Esophagus mucosa (tissue), 1 donor: ENCODE results near the gene EIF1AY. TPM values are rescaled to one million over a fixed set of nuclear protein-coding genes. Genes with fewer than 3 reads are reported as not detected.
"Not testable (repeated sequence)": the region's sequence is repeated elsewhere in the genome, so short reads cannot be mapped to it uniquely, and the experiment has no call there.

Source experiments
- ATAC-seq: fragments of 200-7000 bp; cut with Tn5 transposase; one replicate; pipeline ENCODE4 v1.9.1; 2020
- total RNA-seq: library from RNA; stranded (reverse); gene quantifications from one replicate; pipeline ENCODE4 v1.2.4, GENCODE V29; 2023
- donor health status: DM: yes; HTN: yes; CAD: no.

EIF1AY gene, protein sequence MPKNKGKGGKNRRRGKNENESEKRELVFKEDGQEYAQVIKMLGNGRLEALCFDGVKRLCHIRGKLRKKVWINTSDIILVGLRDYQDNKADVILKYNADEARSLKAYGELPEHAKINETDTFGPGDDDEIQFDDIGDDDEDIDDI
- total RNA-seq: not detected

DNA sequence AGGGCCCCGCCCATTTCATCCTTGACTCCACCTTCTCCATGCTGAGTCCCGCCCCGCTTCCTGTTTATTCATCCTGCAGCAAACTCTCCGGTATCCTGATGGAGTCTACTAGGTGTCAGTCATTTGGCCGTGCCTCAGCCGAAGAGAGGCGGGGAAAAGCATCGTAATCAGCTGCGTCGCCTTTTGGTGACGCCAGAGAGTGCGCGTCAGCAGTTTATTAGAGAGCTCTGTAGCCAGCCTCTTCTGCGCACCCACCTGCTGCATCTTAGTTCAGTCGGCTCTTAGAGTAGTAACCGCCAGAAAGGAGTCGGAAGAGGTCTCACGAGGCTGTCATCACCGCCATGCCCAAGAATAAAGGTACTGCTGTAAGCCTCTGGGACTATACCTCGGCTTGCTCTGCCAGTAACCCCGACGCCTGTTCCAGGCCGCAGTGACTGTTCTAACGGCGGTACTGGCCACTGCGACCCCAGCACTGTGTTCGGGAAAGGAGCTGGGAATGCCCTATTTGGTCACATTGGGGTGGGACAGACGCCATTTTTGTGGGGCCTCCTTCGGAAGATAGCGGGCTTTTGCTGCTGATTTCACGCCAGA lies at the start of gene EIF1AY:
Gene EIF1AY, plus strand, starts transcription at position 246 of the 591 bp plus-strand sequence. Its CDS starts 96 bp downstream, at position 342.
- no peak for ATAC-seq

DNA sequence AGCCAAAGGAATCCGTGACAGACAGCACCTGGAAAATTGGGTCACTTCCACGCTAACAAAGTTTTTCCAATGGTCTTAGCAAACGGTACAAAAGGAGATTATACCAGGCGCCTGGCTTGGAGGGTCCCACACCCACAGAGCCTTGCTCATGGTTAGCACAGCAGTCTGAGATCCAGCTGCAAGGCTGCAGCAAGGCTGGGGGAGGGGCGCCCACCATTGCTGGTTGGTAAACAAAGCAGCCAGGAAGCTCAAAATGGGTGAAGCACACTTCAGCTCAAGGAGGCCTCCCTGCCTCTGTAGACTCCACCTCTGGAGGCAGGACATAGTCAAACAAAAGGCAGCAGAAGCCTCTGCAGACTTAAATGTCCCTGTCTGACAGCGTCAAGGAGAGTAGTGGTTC lies 47.1 kb upstream of the EIF1AY start:
- no peak for ATAC-seq

DNA sequence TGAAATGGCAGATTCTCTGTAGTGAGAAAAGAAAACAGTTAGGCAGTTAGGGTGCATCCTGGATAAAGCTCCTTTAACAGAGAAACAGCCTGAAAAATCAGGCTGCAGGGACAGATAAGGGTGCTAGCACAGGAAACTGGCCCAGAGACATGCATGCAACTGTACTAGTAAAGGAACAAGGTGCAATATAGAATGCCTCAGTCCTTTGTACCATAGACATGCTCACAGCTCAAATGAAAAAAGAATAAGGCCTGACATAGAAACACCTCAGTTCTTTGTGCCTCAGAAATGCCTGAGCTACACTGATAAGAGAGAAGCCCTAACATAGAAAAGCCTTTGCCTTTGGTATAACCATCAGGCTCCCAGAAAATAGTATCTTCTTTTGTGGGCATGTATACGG lies 37.4 kb upstream of the EIF1AY start:
- no peak for ATAC-seq

DNA sequence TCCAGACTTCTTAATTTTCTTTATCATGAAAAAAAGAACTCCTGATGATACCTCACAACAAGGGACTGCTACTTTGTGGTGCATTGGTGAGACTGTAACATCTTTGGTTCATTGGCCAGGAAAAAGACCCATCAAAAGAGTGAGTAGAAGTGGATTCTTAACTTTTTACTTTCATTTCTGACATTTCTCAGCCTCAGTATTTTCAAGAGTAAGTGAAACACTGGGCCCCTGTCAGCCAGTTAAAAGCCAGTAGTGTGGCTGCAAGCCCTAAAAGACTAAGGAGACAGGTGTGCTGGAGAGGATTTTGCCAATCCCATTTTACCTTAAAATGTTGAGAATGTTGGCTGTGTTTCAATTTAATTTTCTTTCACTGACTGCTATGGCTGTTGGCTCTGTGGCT lies 36.6 kb upstream of the EIF1AY start:
- ATAC-seq: no peak

DNA sequence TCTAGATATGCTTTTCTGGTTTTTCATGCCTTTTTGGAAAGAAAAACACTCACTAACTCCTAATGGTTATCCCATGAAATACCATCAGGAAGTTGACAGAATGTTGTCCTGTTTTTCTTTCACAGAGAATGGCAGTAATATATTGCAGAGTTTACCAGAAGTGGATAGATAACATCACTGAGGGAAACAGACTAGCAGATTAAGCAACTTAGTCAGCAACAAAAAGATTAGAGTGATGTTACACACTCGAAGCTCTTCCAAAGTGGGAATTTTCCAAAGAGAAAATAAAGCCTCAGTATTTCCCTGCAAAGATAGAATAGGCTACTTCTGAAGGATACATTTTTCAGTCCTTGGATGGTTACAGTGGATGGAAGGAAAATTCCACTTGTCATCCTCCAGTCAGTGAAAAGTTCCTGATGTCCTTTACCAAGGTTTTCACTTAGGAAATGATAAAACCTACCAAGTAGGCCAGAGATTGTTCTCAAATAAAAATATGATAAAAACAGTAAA lies 31.1 kb upstream of the EIF1AY start:
- no peak for ATAC-seq

DNA sequence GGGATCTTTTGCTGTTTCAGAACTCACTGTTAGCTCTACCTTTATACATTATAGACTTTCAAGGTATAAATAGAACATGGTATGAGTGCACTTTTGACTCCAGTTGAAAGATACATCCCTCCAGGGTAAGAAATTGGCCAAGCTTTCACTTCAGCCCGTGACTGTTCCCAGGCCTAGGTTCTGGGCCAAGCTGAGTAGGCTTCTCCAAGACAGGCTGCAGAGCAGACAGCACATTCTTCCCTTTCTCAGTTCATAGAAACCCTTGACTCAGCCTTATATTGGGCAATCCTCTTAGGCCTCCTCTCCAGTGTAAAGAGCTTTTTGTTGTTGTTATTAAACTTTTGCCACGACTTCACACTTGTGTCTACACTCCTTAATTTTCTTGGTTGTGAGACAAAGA lies 29.5 kb upstream of the EIF1AY start:
- no peak for ATAC-seq

DNA sequence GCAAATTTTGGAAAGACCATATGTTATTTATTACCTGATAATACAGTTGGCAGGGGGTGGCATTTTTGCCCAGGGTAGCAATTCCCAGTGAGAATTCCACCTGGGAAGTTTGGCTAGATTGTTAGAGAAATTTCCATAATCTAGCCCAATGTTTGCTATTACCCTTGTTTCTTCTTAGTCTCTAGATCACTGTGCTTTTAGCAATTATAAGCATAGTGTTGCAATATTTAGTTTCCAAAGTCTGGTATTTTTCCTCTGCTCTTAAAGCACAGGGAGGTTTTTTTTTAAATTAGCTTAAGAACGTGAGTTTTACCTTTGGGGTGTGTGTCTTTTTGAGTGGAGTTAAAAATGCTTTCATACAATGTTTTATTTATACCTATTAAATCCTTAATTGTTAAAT lies 26.3 kb upstream of the EIF1AY start:
- no peak for ATAC-seq

DNA sequence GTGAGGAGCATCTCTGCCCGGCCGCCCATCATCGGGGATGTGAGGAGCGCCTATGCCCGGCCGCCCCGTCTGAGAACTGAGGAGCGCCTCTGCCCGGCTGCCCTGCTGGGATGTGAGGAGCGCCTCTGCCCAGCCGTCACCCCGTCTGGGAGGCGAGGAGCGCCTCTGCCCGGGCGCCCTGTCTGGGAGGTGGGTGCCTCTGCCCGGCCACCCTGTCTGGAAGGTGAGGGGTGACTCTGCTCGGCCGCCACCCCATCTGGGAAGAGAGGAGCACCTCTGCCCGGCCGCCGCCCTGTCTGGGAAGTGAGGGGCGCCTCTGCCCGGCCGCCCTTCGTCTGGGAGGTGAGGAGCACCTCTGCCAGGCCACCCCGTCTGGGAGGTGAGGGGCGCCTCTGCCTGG lies 23.7 kb upstream of the EIF1AY start:
- ATAC-seq: no peak

DNA sequence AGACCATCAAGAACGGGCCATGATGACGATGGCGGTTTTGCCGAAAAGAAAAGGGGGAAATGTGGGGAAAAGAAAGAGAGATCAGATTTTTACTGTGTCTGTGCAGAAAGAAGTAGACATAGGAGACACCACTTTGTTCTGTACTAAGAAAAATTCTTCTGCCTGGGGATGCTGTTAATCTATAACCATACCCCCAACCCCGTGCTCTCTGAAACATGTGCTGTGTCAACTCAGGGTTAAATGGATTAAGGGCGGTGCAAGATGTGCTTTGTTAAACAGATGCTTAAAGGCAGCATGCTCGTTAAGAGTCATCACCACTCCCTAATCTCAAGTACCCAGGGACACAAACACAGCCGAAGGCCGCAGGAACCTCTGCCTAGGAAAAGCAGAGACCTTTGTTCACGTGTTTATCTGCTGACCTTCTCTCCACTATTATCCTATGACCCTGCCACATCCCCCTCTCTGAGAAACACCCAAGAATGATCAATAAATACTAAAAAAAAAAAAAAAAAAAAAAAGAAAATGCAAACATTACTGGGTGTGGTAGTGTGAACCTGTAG lies 22.7 kb upstream of the EIF1AY start:
- not testable (repeated sequence) for ATAC-seq

DNA sequence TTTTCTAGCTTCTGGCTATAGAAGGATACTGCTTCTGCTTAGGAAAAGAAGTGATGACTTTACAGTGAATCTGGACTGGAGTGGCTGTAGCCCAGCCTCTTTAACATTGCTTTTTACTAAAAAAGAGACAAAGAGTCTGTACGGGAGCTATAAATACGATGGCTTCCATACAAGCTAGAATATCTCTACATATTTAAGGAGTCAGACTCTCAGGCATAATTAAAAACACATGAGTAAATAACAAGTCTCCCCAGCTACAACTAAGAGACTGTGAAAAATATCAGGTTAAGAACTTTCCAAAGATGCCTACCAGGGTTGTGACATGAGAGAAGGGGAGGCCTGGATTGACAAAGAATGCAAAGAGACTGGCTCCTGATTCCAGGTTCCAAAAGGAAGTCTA lies 19.8 kb upstream of the EIF1AY start:
- no peak for ATAC-seq

DNA sequence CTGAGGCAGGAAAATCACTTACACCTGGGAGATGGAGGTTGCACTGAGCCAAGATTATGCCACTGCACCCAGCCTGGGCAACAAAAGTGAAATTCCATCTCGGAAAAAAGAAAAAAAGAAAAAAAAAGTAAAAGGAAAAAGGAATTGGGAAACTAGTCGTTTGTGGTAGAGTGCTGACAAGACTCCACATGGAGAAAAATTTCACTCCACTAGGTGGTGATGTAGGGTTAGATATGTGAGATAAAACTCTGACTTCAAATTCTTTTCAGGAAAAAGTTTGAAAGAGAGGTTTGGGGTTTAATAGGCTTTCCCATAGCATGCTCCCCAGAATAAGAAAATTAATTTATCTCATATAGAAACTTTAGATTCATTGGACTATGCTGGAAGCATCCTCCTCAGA lies 16.9 kb upstream of the EIF1AY start:
- no peak for ATAC-seq

DNA sequence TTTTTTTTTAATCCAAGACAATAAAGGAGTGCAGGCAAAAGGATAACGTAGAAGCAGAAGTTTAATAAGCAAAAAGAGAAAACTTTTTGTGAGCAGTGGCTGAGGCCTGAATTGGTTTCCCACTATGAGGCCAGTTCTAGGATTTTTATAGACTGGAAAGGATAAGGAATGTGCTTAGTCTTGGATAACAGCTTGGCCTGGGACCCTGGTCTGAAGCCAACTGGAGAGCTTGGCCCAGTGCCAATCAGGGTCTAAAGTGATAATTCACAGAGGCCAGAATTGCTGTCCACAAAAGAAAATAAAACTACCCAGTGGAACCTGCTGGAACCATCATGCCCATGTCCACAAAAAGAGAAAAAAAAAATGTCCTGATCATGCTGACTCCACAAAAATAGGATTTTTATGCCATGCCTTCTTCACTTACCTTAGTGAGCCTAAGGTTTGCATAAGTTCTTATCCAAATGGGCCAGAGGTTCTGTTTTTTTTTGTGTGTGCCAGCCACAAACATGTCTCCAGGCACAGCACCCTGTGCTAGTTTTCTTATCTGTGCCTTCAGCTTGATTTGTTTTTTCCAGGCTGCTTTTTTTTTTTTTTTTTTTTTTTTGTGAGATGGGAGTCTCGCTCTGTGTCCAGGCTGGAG lies 15.6 kb upstream of the EIF1AY start:
- no peak for ATAC-seq

DNA sequence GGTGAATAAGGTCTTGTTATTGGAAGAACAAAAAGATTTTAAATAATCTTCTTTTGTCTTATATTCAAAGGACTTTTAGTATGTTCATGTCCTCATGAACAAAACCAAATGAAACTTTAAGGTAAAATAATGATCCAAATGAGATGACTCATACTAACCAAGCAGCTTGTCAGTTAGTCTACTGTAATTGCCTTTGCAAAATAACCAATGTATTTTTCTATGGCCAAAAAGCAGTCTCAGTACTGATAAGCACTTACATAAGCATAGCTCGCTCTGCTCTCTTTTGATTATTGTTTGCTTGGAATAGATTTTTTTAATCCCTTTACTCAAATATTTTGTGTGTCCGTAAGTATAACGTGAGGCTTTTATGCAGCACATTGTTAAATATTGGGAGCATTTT lies 4.3 kb upstream of the EIF1AY start:
- no peak for ATAC-seq

DNA sequence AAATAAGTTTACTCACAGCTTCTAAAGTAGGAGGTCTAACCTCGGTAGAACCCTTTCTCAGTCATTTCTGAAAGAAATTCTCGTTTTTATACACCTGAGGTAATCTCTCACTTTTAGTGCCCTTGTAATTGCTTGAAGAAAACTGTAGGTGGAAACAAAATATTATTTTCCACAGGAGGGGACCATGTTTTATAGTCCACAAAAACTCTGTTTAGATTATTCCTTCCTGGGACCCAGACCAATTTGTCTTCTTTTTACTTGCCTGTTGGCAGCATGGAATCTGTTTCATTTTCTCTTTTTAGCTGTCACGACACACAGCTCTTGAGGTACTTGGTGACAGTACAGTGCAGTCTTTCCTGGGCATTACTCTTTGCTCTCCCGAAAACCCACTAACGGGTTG lies 930 bp downstream of the EIF1AY start:
- ATAC-seq: no peak

DNA sequence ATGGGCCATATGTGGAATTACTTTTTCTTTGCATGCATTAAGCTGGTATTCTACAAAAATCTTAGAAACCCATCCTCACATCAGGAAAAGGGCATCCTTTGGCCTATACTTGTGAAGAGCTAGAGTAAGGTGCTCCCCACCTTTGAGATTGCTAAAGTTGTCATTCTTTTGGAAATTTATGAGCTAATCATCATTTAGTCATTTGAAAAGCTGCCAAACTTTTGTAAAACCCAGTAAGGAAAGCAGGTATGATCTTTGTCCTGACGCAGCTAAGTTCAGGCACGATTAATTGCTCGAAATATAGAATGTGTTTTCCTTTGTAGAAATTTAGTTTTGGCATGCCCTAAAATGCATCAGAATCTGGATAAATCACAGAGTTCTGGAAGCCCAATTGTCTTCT lies 2.6 kb downstream of the EIF1AY start:
- no peak for ATAC-seq

DNA sequence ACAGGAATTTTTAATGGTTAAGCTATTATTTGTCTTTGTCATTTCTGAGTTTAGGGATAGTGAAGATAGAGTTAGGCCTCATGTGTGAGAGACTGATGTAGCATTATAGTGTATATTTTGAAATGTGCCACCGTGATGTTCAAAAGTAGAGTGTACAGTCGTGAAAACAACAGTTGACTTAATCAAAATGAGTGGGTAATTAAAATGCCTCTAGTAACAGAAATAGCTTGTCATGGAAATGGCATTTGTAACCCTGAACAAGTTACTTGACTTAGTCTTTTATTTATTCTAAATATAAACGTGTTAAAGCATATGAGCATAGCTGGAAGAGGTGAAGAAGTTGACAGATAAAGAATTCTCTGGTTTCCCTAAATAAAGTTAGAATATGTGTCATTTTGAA lies 6.1 kb downstream of the EIF1AY start:
- ATAC-seq: no peak

DNA sequence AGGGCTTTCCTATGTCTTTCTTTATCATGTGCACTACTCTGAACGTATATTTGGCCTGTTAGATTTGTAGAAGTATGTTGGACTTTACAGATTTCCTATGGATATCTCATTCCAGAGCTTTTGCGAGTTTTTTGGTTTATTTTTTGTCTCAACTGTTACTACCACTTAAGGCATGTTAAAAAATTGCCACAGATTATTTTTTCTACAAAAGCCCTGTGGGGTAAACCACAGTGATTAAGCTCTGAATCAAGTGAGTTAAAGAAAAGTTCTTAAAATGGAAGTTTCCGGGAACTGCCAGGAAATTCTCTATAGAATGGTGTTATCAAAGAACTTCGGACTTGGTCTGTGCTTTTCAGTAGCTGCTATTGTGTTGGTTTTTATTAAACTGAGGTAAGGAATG lies 10.6 kb downstream of the EIF1AY start:
- no peak for ATAC-seq

Other genes starting within 250 kb of the EIF1AY start
- not detected for gene RPS4Y2, start 180.3 kb downstream of the EIF1AY start, total RNA-seq